HUES48 (cell line): ENCODE measurements around the gene SNX19.
"Not testable (repeated sequence)": the region's sequence is repeated elsewhere in the genome, so short reads cannot be mapped to it uniquely, and the experiment has no call there.

Experiments used
- H3K27ac ChIP-seq: one replicate; pipeline ENCODE4 v1.7.0; 2013; ENCODE audit warnings: low read depth, low read length, inconsistent platforms
- H3K27me3 ChIP-seq: 2 replicates; pipeline ENCODE4 v1.6.1; 2013; ENCODE audit warnings: mild to moderate bottlenecking, low read length; ENCODE audit not compliant: control insufficient read depth, insufficient read depth
- H3K36me3 ChIP-seq: 2 replicates; pipeline ENCODE4 v1.6.1; 2013; ENCODE audit warnings: low read length; ENCODE audit not compliant: control insufficient read depth, insufficient read depth
- H3K4me1 ChIP-seq: 2 replicates; pipeline ENCODE4 v1.6.1; 2013; ENCODE audit warnings: mild to moderate bottlenecking, low read length; ENCODE audit not compliant: control insufficient read depth, insufficient read depth
- H3K4me3 ChIP-seq: 2 replicates; pipeline ENCODE4 v1.5.1; 2013; ENCODE audit warnings: mild to moderate bottlenecking, low read depth, low read length
- H3K9ac ChIP-seq: 2 replicates; pipeline ENCODE4 v1.6.1; 2013; ENCODE audit warnings: mild to moderate bottlenecking, low read depth, low read length, moderate library complexity
- H3K9me3 ChIP-seq: 2 replicates; pipeline ENCODE4 v1.6.1; 2013; ENCODE audit warnings: low read length; ENCODE audit not compliant: control insufficient read depth, insufficient read depth

The SNX19 gene

DNA sequence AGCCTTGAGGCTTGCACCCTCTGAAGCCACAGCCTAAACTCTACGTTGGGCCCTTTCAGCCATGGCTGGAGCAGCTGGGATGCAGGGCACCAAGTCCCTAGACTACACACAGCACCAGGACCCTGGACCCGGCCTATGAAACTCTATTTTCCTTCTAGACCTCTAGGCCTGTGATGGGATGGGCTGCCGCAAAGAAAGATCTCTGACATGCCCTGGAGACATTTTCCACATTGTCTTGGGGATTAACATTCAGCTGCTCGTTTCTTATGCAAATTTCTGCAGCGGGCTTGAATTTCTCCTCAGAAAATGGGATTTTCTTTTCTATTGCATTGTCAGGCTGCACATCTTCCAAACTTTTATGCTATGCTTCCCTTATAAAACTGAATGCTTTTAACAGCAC, 4.3 kb upstream of the SNX19 start:
- H3K9me3 ChIP-seq, H3K4me3 ChIP-seq, H3K27ac ChIP-seq, H3K4me1 ChIP-seq, H3K36me3 ChIP-seq, H3K9ac ChIP-seq: not testable (repeated sequence)
- H3K27me3 ChIP-seq, result peaks cover 20% of the 10 kb centered on the region

DNA sequence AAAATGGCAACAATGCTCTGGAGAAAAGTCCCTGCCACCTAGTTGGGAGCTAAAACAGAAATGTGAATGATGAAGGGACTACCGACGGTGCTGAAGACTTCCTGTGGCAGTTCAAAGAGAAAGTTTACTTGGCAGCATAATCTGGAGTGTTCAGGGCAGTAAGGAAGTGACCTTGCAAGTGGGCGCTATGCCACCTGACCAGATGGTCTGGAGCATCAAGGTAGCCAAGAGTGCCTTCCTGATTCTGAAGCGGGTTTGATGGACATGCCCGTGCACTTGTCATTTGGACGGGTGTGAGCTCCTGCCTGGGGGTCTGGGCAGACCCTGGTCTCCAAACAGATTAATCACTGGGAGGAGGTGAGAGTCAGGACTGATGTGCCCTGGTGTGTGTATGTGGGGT, 1.8 kb upstream of the SNX19 start:
- Histone ChIP-seq H3K9ac (no peak overlapping the region), H3K9me3 (no peaks in the 10 kb centered on the region), H3K4me3 (no peak overlapping the region), H3K36me3 (peaks cover 16% of the 10 kb centered on the region), H3K27me3 (peaks cover 20% of the 10 kb centered on the region), H3K4me1 (peaks cover 12% of the 10 kb centered on the region), H3K27ac (no peak overlapping the region)

DNA sequence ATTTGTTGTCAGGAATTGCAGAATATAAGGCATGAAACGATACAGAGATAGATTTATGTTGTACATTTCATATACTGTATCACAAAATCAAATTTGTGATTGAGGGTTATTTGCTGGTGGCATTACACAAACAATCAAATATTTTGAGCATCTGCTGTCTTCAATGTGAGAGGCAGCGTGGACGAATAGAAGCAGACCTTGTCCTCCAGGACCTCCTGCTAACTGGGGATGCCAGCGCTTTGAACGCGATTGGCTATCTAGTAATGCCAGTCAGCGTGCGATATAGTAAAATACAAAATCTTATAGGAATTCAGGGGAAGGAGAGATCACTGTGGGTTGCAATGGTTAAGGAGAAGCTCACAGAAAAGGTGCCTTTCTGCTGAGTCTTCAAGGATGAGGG, 631 bp upstream of the SNX19 start:
- Histone ChIP-seq H3K27ac (no peak overlapping the region), H3K9ac (no peak overlapping the region), H3K4me3 (peak overlapping the region; percentile 82), H3K36me3 (peaks cover 17% of the 10 kb centered on the region), H3K9me3 (no peaks in the 10 kb centered on the region), H3K4me1 (peaks cover 12% of the 10 kb centered on the region), H3K27me3 (peaks cover 20% of the 10 kb centered on the region)

DNA sequence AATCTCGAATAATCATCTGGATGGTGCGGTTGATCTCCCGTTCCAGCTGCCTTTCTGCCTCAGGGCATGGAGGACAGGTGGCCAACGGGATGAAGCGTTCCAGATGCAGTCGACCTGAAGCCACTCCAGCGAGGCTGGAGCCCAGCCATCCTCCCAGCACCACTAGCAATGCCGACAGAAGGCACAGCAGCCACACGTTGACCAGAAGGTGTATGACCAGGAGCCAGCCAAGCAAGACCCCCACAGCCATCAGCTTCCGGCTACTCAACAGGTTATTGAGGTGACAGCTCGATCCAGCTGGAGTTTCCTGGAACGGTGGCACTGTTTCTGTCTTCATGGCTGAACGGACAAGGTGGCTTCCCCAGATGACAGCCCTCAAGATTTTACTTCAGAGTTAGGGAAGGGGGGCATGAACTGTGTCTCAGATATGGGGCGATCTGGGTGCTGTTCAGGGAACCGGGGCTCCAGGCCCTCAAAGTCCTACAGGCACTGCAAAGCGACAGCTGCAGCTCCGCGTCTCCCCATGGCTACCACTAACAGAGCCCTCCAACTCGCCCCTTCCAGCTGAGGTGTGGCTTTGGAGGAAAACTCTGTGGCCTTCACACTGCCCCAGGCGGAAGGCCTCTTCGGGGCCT, 559 bp downstream of the SNX19 start:
- H3K9ac ChIP-seq, result peak overlapping the region; percentile 69
- H3K36me3 ChIP-seq, result peaks cover 17% of the 10 kb centered on the region
- peak overlapping the region; percentile 32 for H3K27ac ChIP-seq
- H3K4me3 ChIP-seq, result peak overlapping the region; percentile 82
- no peaks in the 10 kb centered on the region for H3K9me3 ChIP-seq
- H3K27me3 ChIP-seq, result peaks cover 20% of the 10 kb centered on the region
- peaks cover 11% of the 10 kb centered on the region for H3K4me1 ChIP-seq

DNA sequence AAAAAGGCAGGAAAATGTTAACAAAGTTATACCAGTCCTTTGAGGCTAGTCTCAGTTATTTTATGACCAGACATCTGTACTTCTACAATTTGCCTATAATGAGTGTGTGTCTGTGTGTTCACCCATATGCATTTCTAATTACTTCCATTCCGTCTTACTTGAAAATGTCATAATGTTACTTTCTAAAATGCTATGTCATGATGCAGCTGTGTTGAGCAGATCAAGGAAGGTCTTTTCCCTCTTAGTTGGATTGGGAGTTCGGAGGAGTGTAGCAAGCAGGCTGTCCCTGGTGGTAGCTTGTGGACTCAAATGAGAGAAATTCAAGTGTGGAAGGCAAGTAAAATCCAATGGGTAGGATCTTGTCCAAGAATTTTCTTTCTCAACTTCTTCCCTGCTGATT, 3.0 kb downstream of the SNX19 start:
- Histone ChIP-seq H3K4me3 (no peak overlapping the region), H3K36me3 (peaks cover 34% of the 10 kb centered on the region), H3K27ac (no peak overlapping the region), H3K9me3 (no peaks in the 10 kb centered on the region), H3K9ac (no peak overlapping the region), H3K4me1 (0 out of 2 replicates have a peak, but pooled peaks cover 4% of the 10 kb centered on the region), H3K27me3 (peaks cover 18% of the 10 kb centered on the region)

DNA sequence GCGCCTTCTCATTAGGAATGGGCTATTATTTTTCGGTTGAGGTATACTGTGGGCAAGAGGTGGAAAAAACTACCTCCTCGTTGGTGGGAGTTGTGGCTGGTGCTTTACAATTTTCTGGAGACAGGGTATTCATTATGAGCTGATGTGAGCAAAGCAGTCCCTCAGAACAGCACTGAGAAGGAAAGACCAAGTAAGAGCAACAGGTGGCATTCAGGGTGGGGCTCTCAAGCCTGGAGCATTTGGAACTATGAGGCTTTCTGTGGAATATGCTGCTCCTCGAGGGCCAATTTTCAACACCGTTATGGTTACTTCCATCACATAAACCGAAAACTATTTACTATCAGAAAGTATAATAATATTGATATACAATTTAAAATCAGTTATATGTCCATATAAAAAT, 3.7 kb downstream of the SNX19 start:
- no peak overlapping the region for H3K27ac ChIP-seq
- 0 out of 2 replicates have a peak, but pooled peaks cover 4% of the 10 kb centered on the region for H3K4me1 ChIP-seq
- H3K36me3 ChIP-seq, result peaks cover 41% of the 10 kb centered on the region
- H3K27me3 ChIP-seq, result peaks cover 10% of the 10 kb centered on the region
- H3K4me3 ChIP-seq, result no peak overlapping the region
- no peaks in the 10 kb centered on the region for H3K9me3 ChIP-seq
- H3K9ac ChIP-seq, result no peak overlapping the region

DNA sequence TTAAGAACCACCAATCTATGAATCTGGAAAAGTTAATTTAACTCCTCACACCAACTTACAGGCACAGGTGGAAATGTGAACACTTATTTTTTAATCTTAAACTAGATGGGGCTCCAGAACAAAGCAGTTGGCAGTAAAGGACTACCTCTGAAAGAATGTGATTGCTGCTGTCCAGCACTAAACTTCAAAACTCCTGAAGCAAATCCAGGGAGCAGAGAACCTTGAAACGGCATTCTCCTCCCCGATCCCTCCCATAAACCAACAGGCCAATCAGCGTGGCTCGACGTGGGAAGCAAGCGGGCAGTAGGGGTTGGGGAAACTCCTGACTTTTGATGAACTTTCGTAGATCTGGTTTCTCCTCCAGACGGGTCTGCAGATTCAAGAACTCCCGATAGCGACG, 5.0 kb downstream of the SNX19 start:
- Histone ChIP-seq H3K27ac (no peak overlapping the region), H3K9ac (no peak overlapping the region), H3K9me3 (no peaks in the 10 kb centered on the region), H3K4me3 (no peak overlapping the region), H3K36me3 (peaks cover 54% of the 10 kb centered on the region), H3K4me1 (0 out of 2 replicates have a peak, but pooled peaks cover 4% of the 10 kb centered on the region), H3K27me3 (no peaks in the 10 kb centered on the region)

DNA sequence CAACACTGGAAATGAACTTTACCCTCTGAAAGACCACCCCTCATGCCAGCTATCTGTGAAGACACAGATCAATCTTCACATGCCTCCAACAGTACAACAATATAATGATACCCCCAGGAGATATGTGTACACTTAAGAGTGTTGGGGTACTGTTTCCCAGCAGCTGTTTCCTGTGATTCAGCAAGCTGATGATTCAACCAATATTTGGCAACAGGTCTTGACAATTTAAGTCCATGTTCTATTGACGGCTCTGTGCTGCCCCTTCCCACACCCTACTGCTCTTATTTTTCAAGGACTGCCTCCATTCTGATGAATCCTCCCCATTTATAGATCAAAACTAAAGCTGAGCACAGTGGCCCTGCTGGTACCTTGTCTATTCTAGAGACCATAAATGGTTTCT, 6.6 kb downstream of the SNX19 start:
- no peak overlapping the region for H3K9ac ChIP-seq
- no peak overlapping the region for H3K4me3 ChIP-seq
- H3K4me1 ChIP-seq, result no peaks in the 10 kb centered on the region
- no peak overlapping the region for H3K27ac ChIP-seq
- no peaks in the 10 kb centered on the region for H3K9me3 ChIP-seq
- no peaks in the 10 kb centered on the region for H3K27me3 ChIP-seq
- peaks cover 70% of the 10 kb centered on the region for H3K36me3 ChIP-seq

DNA sequence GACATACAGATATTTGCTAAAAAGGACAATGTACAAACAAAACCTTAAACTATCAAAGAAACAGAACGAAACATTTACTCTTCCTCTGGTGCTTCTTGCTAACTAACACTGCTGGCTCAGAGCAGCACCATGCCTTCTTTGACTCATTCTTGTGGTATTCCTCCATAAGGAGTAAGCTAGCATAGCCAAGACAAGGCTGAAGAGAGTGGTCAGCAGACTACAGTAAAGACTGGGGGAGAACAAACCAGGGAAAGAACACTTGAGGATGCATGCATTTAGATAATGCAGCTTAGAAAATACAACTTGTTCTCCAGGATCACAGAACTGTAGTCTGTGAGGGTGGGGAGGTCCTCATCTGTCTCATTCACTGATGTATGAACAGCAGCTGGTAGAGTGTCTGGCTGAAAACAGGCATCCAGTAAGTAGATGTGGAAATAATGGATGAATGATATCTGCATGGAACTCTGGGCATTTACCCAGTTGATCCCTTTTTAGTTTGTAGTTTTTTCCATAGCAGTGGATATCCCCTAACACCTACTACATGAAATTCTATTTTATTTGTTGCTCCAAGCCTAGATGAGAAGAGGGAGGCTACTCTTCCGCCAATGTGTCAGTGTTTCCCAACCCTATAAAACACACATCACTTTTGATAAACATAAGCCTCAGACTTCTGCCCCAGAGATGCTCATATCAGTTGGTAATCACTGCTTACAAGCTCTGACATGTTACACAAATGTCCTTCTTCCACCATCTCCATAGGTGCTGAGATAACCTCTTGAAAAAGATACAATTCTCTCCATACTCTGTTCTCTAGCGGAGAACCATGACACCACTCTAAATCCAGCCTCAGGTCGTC, 7.3 kb downstream of the SNX19 start:
- Histone ChIP-seq H3K36me3 (peaks cover 70% of the 10 kb centered on the region), H3K9ac (no peak overlapping the region), H3K4me1 (no peaks in the 10 kb centered on the region), H3K9me3 (no peaks in the 10 kb centered on the region), H3K27ac (no peak overlapping the region), H3K4me3 (no peak overlapping the region), H3K27me3 (no peaks in the 10 kb centered on the region)

DNA sequence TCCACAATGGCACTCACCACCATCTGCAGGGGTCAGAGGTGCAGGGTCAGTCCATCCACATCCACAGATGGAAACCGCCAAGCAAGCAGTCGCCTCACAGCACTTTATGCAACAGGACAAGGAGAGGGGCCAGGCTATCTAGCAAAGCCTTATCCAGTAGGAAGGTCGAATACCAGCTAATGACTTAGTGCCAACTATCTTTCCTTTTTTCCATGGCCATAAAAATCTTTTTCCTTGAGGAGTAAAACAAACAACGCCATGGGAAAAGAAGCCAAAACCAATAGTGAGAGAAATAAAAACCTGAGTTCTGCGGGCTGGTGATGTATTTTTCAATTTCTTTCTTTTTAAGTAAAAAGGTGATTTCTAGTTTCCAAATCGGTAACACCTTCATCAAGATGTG, 8.2 kb downstream of the SNX19 start:
- Histone ChIP-seq H3K9me3 (no peaks in the 10 kb centered on the region), H3K27ac (no peak overlapping the region), H3K4me3 (no peak overlapping the region), H3K4me1 (no peaks in the 10 kb centered on the region), H3K27me3 (no peaks in the 10 kb centered on the region), H3K9ac (no peak overlapping the region), H3K36me3 (peaks cover 68% of the 10 kb centered on the region)

DNA sequence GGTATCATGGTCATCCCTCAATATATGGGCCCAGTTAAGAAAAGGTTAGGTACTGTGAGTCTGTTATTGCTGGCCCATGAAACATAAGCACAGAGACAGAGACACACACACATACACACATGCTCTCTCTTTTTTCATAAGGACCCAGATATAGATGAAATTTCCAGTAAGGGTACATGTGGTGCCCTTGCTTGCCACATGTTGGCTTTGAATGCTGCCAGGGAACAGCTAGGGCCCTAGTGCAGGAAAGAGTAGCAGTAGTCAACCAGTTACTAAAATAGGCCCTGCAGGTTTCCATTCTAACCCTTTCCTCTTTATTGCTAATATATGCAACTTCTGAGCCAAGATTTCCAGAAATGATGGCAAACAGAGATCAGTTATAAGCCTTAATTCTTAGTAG, 9.1 kb downstream of the SNX19 start:
- Histone ChIP-seq H3K4me1 (no peaks in the 10 kb centered on the region), H3K9me3 (no peaks in the 10 kb centered on the region), H3K27me3 (no peaks in the 10 kb centered on the region), H3K9ac (no peak overlapping the region), H3K4me3 (no peak overlapping the region), H3K36me3 (peaks cover 75% of the 10 kb centered on the region), H3K27ac (no peak overlapping the region)
